ENCODE results near the gene THEM5.
"Not testable (repeated sequence)": the region's sequence is repeated elsewhere in the genome, so short reads cannot be mapped to it uniquely, and the experiment has no call there.

Gene THEM5, protein sequence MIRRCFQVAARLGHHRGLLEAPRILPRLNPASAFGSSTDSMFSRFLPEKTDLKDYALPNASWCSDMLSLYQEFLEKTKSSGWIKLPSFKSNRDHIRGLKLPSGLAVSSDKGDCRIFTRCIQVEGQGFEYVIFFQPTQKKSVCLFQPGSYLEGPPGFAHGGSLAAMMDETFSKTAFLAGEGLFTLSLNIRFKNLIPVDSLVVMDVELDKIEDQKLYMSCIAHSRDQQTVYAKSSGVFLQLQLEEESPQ

DNA sequence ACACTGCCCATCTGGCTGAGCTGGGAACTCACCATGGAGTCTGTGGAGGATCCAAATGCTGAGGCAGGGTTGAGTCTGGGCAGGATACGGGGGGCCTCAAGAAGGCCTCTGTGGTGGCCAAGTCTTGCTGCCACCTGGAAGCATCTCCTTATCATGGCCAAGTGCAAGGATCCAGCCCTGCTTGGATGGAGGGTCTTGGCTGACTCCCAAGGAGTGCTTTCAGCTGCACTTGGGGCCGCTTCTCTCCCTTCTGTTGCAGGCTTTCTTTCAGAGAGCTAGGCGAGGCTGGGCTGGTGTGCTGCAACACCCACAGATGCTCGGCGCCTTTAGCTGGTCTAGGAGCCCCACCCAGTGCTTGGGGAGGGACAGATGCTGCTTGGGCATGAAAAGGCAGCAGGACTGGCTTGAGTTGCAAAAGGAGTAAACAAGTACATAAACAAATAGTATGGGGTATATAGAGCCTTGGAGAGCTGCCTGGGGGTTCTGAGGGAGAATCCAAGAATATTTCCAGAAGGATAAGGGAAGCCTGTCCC is at the start of gene THEM5:
TSS of gene THEM5 (minus strand) at position 302 of the 533 bp plus-strand sequence. CDS start at position 155, 147 bp downstream.
- DNase-seq = no peak

DNA sequence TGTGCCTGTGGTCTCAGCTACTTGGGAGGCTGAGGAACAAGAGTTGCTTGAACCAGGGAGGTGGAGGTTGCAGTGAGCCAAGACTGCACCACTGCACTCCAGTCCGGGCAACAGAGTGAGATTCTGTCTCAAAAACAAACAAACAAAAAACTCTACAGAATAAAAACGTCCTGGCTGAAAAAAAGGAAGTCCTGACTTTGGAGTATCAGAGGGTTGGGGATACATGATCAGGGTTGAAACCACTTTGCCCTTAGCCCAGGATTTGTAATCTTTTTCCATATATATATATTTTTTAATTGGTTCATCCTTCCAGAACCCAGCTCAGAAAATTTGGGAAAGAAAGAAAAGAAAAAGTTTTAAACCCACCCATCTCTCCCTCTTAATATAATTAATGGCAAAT is 49.3 kb upstream of the THEM5 start:
- DNase-seq = no peak

DNA sequence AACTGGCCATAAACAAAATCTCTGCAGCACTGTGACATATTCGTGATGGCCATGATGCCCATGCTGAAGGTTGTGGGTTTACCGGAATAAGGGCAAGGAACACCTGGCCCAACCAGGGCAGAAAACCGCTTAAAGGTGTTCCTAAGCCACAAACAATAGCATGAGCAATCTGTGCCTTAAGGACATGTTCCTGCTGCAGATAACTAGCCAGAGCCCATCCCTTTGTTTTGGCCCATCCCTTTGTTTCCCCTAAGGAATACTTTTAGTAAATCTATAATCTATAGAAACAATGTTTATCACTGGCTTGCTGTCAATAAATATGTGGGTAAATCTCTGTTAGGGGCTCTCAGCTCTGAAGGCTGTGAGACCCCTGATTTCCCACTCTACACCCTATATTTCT is 47.3 kb upstream of the THEM5 start:
- not testable (repeated sequence) for DNase-seq

DNA sequence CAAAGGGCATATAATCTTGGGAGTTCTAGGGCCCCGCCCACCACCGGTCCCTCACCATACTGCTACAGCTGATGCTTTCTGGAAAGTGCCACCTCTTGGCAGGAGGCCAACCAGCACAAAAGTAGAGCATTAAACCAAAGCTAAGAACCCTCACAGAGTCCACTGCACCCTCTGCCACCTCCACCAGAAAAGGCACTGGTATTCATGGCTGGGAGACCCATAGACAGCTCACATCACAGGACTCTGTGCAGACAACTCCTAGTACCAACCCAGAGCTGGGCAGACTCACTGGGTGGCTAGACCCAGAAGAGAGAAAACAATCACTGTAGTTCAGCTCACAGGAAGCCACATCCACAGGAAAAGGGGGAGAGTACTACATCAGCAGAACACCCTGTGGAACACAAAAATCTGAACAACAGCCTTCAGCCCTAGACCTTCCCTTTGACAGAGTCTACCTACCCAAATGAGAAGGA is 45.0 kb upstream of the THEM5 start:
- no peak for DNase-seq

DNA sequence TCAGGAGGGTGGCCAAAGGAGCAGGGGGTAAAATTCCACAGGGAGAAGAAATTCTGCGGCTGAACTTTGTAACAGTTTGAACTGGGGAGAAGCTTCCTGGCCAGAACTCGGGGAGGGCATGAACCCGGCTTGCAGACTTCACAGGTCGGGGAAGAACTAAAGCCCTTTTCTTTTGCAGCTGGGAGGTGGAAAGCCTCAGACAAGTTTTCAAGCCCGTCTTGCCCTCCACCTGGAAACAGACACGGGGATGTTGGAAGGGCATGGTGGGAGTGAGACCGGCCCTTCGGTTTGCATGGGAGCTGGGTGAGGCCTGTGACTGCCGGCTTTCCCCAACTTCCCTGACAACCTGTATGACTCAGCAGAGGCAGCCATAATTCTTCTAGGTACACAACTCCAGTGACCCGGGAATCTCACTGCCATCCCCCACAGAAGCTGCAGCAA is 44.5 kb upstream of the THEM5 start:
- DNase-seq = no peak

DNA sequence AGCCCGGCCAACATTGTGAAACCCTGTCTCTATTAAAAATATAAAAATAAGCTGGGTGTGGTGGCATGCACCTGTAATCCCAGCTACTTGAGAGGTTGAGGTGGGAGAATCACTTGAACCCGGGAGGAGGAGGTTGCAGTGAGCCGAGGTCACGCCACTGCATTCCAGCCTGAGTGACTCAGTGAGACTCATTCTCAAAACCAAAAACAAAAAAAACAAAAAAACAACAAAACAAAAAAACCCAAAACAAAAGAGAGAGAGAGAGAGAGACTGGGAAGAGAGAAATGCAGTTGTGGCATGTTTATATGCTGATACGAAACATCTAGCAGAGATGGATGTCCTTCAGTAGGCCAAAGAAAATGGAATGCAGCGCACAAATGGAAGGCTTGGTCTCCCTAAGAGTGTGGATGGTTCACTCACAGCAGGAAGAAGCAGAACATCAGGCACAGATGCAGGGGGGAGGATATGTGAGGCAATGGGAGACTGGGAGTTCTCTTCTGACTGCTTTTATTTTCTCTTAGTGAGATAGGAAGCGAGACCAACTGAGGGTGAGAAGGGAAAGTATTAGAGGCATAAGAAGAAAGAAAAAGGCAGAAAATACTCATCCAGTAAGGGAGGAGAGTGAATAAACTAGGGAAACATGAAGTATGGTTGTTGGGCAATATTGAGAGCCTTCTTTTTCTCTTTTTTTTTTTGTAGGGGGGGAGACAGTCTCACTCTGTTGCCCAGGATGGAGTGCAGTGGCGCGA is 39.8 kb upstream of the THEM5 start:
- DNase-seq = no peak

DNA sequence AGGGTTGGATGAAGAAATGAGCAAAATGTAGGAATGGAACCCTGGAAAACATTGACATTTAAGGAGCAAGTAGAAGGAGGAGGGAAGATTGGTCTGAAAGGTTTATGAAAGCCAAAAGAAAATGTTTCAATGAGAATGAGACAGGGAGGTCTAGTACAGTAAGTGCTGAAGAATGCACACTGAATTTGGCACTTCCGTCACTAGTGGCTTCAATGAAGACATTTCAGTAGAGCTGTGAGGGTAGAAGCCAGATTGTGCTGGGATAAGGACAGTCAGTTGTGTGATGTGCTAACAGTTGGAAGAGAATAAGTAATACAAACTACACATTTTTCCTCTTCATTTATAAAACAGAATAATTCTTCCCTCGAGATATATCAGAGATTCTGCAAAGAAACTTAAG is 38.7 kb upstream of the THEM5 start:
- no peak for DNase-seq

DNA sequence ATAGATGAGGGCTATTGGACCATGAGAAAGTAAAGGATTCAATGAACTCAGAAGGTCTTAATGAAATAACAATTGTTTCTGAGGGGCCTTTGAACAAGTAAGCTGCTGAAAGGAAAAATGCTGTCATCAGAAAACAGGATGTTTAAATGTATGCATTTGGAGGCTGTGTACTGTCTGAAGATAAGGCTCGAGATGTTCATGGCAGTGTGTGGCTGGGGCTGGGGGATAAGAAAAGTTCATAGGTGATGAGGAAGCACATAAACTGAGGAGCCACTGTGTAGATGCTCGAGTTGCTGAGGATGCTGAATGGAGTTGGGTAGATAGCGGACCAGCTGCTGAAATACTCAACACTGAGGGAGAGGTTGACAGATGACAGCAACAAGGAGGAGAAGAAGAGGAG is 38.0 kb upstream of the THEM5 start:
- no peak for DNase-seq

DNA sequence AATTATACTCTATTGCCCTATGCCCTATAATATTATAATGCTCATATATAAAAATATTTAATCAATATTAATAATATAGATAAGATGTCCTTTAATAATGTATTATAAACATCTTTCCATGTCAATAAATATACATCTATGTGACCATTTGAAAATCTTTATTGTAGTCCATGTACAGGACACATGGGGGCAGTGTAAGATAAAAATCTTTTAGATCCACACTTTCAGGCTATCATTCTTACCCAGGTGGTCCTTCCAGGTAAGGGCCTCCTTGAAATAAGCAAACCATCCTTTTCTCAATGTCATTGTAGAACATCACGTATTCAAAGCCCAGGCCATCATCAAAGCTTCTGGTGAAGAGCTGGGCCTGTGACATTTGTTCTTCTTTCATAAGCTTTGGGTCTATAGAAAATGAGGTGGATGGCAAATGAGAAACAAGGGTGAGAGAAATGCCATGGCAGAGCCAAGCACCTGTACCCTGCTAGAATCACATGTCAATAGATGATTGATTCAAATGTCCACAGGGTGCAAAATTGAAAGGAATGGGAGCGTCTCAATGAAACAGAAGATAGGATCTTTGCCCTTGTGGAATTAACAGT is 35.6 kb upstream of the THEM5 start:
- peak; percentile 7 to 21 for DNase-seq

DNA sequence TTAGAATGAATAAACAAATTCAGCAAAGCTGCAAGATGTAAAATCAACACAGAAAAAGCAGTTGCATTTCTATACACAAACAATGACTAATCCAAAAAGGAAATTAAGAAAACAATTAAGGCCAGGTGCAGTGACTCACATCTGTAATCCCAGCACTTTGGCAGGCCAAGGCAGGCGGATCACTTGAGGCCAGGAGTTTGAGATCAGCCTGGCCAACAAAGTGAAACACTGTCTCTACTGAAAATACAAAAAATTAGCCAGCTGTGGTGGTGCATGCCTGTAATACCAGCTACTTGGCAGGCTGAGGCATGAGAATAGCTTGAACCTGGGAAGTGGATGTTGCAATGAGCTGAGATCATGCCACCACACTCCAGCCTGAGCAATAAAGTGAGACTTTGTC is 33.5 kb upstream of the THEM5 start:
- no peak for DNase-seq

DNA sequence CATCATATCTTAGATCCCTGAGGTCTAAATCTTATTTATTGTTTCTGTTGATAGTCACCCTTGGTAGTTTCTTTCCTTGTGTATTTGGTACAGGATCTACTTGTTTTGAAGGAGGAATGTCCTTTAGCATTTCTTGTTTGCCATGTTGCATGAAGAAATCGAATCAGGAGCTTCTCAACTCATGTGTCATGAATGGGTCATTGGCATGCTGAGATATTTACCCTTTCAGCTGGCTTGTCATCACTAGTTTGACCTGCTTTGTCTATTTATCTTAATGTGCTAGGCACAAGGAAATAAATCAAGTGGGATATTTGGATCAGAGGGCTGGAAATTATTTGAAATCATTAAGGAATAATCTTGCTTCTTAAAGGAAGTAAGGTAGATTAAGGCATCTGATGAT is 32.0 kb upstream of the THEM5 start:
- DNase-seq = no peak

DNA sequence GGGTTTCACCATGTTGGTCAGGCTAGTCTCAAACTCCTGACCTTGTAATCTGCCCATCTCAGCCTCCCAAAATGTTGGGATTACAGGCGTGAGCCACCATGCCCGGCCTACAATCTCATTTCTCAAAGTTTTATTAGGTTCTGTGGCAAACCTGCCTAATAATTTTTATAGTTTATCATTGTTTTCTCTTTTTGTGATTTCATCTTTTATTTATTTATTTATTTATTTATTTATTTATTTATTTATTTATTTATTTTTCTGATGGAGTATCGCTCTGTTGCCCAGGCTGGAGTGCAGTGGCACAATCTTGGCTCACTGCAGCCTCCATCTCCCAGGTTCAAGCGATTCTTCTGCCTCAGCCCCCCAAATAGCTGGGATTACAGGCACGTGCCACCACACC is 31.4 kb upstream of the THEM5 start:
- DNase-seq = not testable (repeated sequence)

DNA sequence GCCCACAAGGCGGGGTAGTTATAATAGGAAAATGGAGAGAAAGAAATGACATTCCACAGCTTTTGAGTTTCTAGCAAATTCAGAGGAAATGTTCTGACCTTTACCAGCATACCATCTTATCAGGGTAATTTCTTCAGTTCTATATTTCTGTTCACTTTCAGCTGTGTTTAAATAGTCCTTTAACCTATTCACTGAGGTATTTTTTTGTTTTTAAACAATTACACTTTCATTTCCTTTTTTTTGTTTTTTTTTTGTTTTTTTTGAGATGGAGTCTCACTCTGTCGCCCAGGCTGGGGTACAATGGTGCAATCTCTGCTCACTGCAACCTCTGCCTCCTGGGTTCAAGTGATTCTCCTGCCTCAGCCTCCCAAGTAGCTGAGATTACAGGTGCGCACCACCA is 30.9 kb upstream of the THEM5 start:
- not testable (repeated sequence) for DNase-seq

DNA sequence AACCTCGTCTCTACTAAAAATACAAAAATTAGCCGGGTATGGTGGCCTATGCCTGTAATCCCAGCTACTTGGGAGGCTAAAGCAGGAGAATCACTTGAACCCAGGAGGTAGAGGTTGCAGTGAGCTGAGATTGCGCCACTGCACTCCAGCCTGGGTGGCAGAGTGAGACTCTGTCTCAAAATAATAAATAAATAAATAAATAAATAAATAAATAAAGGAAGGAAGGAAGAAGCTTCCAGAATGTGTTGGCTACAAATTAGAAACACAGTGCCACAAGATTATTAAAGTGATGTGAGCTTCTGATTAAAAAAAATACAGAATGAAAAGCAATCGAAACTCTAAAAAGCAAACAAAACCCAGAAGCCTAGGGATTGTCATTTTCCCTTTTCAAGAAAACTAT is 30.4 kb upstream of the THEM5 start:
- not testable (repeated sequence) for DNase-seq

DNA sequence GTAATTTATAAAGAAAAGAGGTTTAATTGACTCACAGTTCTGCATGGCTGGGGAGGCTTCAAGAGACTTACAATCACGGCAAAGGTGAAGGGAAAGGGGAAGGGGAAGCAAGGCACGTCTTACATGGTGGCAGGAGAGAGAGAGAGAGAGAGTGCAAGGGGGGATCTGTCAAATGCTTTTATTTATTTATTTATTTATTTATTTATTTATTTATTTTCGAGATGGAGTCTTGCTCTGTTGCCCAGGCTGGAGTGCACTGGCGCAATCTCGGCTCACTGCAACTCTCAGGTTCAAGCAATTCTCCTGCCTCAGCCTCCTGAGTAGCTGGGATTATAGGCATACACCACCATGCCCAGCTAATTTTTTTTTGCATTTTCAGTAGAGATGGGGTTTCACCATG is 29.4 kb upstream of the THEM5 start:
- DNase-seq = not testable (repeated sequence)

DNA sequence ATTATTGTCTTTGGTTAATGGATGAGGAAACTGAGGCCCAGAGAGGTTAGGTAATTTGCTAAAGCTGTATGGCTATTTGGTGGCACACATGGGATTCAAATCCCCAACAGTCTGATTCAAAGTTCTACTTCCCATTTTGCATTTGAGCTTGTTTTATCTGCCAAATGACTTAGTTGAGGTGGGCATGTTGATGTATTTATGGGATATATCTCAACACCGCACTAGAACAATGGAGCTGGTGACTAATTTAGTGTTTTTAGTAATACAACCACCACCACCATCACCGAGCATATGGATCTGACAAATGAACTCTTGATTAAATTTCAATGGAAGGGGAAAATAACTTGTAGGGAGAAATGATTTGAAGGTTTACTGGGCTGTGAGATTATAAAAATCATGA is 29.0 kb upstream of the THEM5 start:
- no peak for DNase-seq

DNA sequence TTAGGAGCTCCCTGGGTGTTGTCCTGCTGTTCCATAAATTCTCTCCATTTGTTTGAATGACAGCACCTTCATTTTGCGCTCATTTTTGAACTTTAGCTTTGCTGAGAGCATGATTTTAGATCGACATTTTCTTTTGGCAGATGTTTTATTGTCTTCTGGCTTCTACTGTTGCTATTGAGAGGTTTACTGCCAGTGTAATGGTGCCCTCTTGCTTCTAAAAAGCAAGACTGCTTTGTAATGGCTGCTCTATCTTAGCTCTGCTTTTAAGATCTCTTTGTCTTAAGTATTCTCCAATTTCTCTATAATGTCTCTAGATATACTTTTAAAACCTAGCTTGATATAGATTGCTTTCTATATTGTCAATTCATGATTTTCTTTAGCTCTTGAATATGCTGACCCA is 28.0 kb upstream of the THEM5 start:
- no peak for DNase-seq

DNA sequence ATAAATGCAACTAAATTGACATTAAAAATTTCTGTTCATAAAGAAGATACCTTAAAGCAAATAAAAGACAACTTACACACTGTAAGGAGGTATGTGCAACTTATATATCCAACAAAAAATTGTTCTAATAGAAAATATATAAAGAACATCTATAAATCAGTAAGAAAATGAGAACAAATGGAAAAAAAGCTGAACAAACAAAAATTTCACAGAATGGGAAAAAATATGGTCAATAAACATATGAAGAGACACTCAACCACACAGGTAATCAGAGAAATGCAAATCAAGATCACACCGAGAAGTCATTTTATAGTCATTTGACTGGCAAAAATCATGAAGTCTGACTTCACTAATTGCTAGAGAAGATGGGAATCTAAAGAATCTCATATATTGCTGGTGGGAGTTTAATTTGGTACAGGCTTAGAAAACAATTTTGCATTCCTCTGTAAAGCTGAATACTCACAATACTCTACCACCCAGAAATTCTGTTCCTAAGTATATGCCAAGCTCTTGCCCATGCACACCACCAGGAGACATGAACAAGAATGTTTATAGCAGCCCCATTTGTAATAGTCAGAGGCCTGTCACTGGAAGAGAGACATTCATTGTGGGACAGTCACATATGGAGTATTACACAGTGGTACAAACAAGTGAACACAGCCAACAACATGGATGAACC is 22.0 kb upstream of the THEM5 start:
- no peak for DNase-seq

DNA sequence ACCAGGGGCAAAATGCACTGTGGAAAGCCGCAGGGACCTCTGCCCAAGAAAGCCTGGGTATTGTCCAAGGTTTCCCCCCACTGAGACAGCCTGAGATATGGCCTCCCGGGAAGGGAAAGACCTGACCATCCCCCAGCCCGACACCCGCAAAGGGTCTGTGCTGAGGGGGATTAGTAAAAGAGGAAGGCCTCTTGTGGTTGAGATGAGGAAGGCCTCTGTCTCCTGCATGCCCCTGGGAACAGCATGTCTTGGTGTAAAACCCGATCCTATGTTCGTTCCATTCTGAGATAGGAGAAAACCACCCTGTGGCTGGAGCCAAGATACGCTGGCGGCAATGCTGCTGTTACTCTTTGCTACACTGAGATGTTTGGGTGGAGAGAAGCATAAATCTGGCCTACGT is 19.3 kb upstream of the THEM5 start:
- not testable (repeated sequence) for DNase-seq

DNA sequence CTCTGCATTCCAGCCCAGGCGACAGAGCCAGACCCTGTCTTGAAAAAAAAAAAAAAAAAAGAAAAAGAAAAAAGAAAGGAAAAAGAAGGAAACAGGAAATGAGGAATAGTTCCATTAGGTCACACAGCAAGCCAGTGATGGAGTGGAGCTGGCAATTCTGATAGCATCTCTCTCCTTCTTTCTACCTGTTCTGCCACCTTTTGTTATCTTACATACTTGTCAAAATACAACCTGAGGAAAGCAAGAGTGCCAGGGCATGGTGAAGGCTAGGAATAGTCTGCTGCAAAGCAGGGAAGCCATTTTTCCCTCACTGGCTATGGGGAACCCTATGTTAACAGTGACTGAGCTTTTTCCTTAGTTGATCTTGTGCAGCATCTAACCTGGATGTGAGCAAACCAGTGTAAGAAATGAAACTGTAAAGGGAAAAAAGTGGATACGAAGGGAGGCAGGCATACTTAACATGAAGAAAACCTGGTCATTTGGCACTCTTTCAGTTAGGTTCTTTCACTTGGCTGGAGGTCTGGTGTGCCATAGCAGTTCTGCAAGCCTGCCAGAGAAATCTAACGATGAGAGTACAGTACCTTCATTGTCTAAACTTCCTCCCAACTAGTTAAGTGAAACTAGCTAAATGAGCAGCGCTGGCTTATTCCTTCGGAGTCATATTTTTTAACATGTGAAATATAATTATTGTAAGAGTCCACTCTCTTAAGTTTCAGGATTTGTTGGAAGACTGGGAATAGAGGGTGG is 17.9 kb upstream of the THEM5 start:
- DNase-seq = no peak

DNA sequence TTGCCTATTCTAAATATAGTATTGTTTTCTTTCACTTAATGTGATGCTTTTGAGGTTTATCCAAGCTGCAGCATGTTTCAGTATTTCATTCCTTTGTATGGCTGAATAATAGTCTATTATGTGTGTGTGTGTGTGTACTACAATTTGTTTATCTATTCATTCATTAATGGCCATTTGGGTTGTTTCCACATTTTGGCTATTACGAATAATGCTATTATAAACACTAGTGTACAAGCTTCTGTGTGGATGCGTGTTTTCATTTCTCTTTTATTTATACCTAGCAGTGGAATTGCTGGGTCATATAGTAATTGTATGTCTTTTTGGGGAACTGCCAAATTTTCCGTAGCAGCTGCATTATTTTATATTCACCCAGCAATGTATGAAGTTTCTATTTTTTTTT is 15.0 kb upstream of the THEM5 start:
- DNase-seq = no peak

DNA sequence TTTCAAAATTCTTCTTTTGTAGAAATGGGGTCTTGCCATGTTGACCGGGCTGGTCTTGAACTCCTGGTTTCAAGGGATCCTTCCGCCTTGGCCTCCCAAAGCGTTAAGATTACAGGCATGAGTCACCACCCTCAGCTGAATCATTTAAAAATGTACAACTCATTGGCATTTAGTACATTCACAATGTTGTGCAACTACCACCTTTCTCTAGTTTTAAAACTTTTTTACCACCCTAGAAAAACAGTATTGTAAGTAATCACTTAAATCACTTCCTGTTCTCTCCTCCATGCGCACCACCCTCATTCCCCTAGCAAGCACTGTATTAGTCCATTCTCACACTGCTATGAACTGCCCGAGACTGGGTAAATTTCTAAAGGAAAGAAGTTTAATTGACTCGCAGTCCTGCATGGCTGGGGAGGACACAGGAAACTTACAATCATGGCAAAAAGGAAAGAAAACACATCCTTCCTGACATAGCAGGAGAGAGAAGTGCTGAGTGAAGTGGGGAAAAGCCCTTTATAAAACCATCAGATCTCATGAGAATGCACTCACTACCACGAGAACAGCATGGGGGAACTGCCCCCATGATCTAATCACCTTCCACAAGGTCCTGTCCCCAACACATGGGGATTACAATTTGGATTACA is 14.4 kb upstream of the THEM5 start:
- DNase-seq = no peak

Data from AML-193 (cell line).